ENCODE measurements around the gene NOXRED1. TPM values are rescaled to one million over a fixed set of nuclear protein-coding genes. Genes with fewer than 3 reads are reported as not detected.

NOXRED1 gene
- total RNA-seq, 1 experiment from 2014 or later = 0.58 TPM

- no peak overlapping the region for H3K27ac ChIP-seq (ENCODE audit: low read depth, low read length, poor library complexity, severe bottlenecking)
- no peak overlapping the region for H3K4me3 ChIP-seq (ENCODE audit: low read depth, low read length, poor library complexity, severe bottlenecking)
- intact Hi-C loops (cut with micrococcal nuclease; ENCODE audit: unreplicated experiment) = no loop called here
- TF ChIP-seq CTCF (conservative IDR thresholded peaks at IDR 0.05; ENCODE audit: low read depth, low read length) (no peak), EZH2 (IDR thresholded peaks at IDR 0.05; ENCODE audit: borderline replicate concordance, low read depth, low read length, poor library complexity, severe bottlenecking) (no peak)
- H3K9me3 ChIP-seq (ENCODE audit: low read depth, low read length, poor library complexity, severe bottlenecking) = no peaks in the 10 kb centered on the region
- ChIA-PET POLR2A (ENCODE audit: low non-redundant PET) (interaction anchor here (0.6 kb wide), 1 partner anchor 414 kb away, joined by 4 read pairs; no protein-coding TSS in a partner anchor), CTCF (no interaction called here)
- H3K36me3 ChIP-seq (ENCODE audit: insufficient read depth, low read length, poor library complexity, severe bottlenecking) = peaks cover 24% of the 10 kb centered on the region
- no peak for DNase-seq (ENCODE audit: low spot score)
- no peaks in the 10 kb centered on the region for H3K27me3 ChIP-seq (replicated peaks; ENCODE audit: insufficient read depth, low read depth, low read length, poor library complexity)
- H3K4me1 ChIP-seq (ENCODE audit: insufficient read depth, low read length, poor library complexity, severe bottlenecking) = no peaks in the 10 kb centered on the region
- no TSS peak for BruUV-seq (replicated peaks)
Measured at GRCh38 chr14:77438596-77438995, 15.3 kb upstream of the NOXRED1 start.

GRCh38 chr14:77436042-77436441 is 12.7 kb upstream of the NOXRED1 start:
- no peaks in the 10 kb centered on the region for H3K4me1 ChIP-seq (ENCODE audit: insufficient read depth, low read length, poor library complexity, severe bottlenecking)
- no peak for DNase-seq (ENCODE audit: low spot score)
- CTCF ChIA-PET = no interaction called here
- TF ChIP-seq CTCF (conservative IDR thresholded peaks at IDR 0.05; ENCODE audit: low read depth, low read length) (no peak), EZH2 (IDR thresholded peaks at IDR 0.05; ENCODE audit: borderline replicate concordance, low read depth, low read length, poor library complexity, severe bottlenecking) (no peak)
- no TSS peak for BruUV-seq (replicated peaks)
- no peak overlapping the region for H3K4me3 ChIP-seq (ENCODE audit: low read depth, low read length, poor library complexity, severe bottlenecking)
- H3K36me3 ChIP-seq (ENCODE audit: insufficient read depth, low read length, poor library complexity, severe bottlenecking) = peaks cover 16% of the 10 kb centered on the region
- POLR2A ChIA-PET (ENCODE audit: low non-redundant PET) = no interaction called here
- H3K9me3 ChIP-seq (ENCODE audit: low read depth, low read length, poor library complexity, severe bottlenecking) = no peaks in the 10 kb centered on the region
- no peaks in the 10 kb centered on the region for H3K27me3 ChIP-seq (replicated peaks; ENCODE audit: insufficient read depth, low read depth, low read length, poor library complexity)
- intact Hi-C loops (cut with micrococcal nuclease; ENCODE audit: unreplicated experiment) = no loop called here
- H3K27ac ChIP-seq (ENCODE audit: low read depth, low read length, poor library complexity, severe bottlenecking) = no peak overlapping the region

GRCh38 chr14:77426396-77426795 is 3.1 kb upstream of the NOXRED1 start:
- Histone ChIP-seq H3K27ac (ENCODE audit: low read depth, low read length, poor library complexity, severe bottlenecking) (no peak overlapping the region), H3K36me3 (ENCODE audit: insufficient read depth, low read length, poor library complexity, severe bottlenecking) (peaks cover 37% of the 10 kb centered on the region), H3K4me3 (ENCODE audit: low read depth, low read length, poor library complexity, severe bottlenecking) (no peak overlapping the region), H3K27me3 (replicated peaks; ENCODE audit: insufficient read depth, low read depth, low read length, poor library complexity) (no peaks in the 10 kb centered on the region), H3K4me1 (ENCODE audit: insufficient read depth, low read length, poor library complexity, severe bottlenecking) (no peaks in the 10 kb centered on the region), H3K9me3 (ENCODE audit: low read depth, low read length, poor library complexity, severe bottlenecking) (no peaks in the 10 kb centered on the region)
- DNase-seq (ENCODE audit: low spot score) = no peak
- intact Hi-C loops (cut with micrococcal nuclease; ENCODE audit: unreplicated experiment) = no loop called here
- POLR2A ChIA-PET (ENCODE audit: low non-redundant PET) = no interaction called here
- no TSS peak for BruUV-seq (replicated peaks)
- TF ChIP-seq EZH2 (IDR thresholded peaks at IDR 0.05; ENCODE audit: borderline replicate concordance, low read depth, low read length, poor library complexity, severe bottlenecking) = no peak
- CTCF ChIA-PET = no interaction called here

GRCh38 chr14:77424862-77425261 is 1.5 kb upstream of the NOXRED1 start:
- H3K9me3 ChIP-seq (ENCODE audit: low read depth, low read length, poor library complexity, severe bottlenecking) = no peaks in the 10 kb centered on the region
- POLR2A ChIA-PET (ENCODE audit: low non-redundant PET) = no interaction called here
- BruUV-seq (replicated peaks) = no TSS peak
- no peaks in the 10 kb centered on the region for H3K4me1 ChIP-seq (ENCODE audit: insufficient read depth, low read length, poor library complexity, severe bottlenecking)
- H3K36me3 ChIP-seq (ENCODE audit: insufficient read depth, low read length, poor library complexity, severe bottlenecking) = peaks cover 37% of the 10 kb centered on the region
- CTCF ChIA-PET = no interaction called here
- H3K27me3 ChIP-seq (replicated peaks; ENCODE audit: insufficient read depth, low read depth, low read length, poor library complexity) = no peaks in the 10 kb centered on the region
- no peak for DNase-seq (ENCODE audit: low spot score)
- no peak overlapping the region for H3K4me3 ChIP-seq (ENCODE audit: low read depth, low read length, poor library complexity, severe bottlenecking)
- no peak overlapping the region for H3K27ac ChIP-seq (ENCODE audit: low read depth, low read length, poor library complexity, severe bottlenecking)
- no peak for TF ChIP-seq EZH2 (IDR thresholded peaks at IDR 0.05; ENCODE audit: borderline replicate concordance, low read depth, low read length, poor library complexity, severe bottlenecking)
- TF ChIP-seq CTCF (conservative IDR thresholded peaks at IDR 0.05; ENCODE audit: low read depth, low read length) = no peak
- intact Hi-C loops (cut with micrococcal nuclease; ENCODE audit: unreplicated experiment) = no loop called here

Data from A673 (cell line).